ENCODE results near the gene FBXW11.

GRCh38 chr5:171888051-171888481 is 118.4 kb downstream of the FBXW11 start:
- TF ChIP-seq, protein P1, sequence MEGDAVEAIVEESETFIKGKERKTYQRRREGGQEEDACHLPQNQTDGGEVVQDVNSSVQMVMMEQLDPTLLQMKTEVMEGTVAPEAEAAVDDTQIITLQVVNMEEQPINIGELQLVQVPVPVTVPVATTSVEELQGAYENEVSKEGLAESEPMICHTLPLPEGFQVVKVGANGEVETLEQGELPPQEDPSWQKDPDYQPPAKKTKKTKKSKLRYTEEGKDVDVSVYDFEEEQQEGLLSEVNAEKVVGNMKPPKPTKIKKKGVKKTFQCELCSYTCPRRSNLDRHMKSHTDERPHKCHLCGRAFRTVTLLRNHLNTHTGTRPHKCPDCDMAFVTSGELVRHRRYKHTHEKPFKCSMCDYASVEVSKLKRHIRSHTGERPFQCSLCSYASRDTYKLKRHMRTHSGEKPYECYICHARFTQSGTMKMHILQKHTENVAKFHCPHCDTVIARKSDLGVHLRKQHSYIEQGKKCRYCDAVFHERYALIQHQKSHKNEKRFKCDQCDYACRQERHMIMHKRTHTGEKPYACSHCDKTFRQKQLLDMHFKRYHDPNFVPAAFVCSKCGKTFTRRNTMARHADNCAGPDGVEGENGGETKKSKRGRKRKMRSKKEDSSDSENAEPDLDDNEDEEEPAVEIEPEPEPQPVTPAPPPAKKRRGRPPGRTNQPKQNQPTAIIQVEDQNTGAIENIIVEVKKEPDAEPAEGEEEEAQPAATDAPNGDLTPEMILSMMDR (IDR thresholded peaks at IDR 0.05; ENCODE audit: control extremely low read depth in 1 of 3, insufficient read depth in 1 of 3, low read depth in 1 of 3, low read length in 3 of 3) = no peak
- TF ChIP-seq RBBP5 (IDR thresholded peaks at IDR 0.05; ENCODE audit: borderline replicate concordance, low read depth, low read length) (no peak), POLR2A (IDR thresholded peaks at IDR 0.05; ENCODE audit: control extremely low read depth in 1 of 2, low read depth in 2 of 2, low read length in 2 of 2) (no peak)

Measured in H1 (cell line).